Muscle layer of duodenum (tissue), 2 donors: ENCODE measurements around the gene MAS1.
"Not testable (repeated sequence)": the region's sequence is repeated elsewhere in the genome, so short reads cannot be mapped to it uniquely, and the experiment has no call there.

ENCODE experiments used
- H3K27ac ChIP-seq: one replicate; pipeline ENCODE4 v1.7.0; 2013; ENCODE audit warnings: mild to moderate bottlenecking, low read length
- H3K27me3 ChIP-seq: one replicate; pipeline ENCODE4 v1.7.0; 2013; ENCODE audit warnings: low read depth, mild to moderate bottlenecking, control low read depth, low read length
- H3K36me3 ChIP-seq, 2 donors: one replicate each; pipeline ENCODE4 v1.7.0; 2013; ENCODE audit warnings: low read length in 2 of 2, control low read depth in 1 of 2, mild to moderate bottlenecking in 1 of 2; ENCODE audit not compliant: insufficient read depth in 2 of 2, control insufficient read depth in 1 of 2
- H3K4me1 ChIP-seq, 2 donors: one replicate each; pipeline ENCODE4 v1.7.0; 2013; ENCODE audit warnings: low read length in 2 of 2, mild to moderate bottlenecking in 2 of 2, control low read depth in 1 of 2, moderate library complexity in 1 of 2; ENCODE audit not compliant: insufficient read depth in 2 of 2, control insufficient read depth in 1 of 2
- H3K4me3 ChIP-seq, 2 donors: one replicate each; pipeline ENCODE4 v1.7.0; 2013; ENCODE audit warnings: low read length in 2 of 2, low read depth in 1 of 2, mild to moderate bottlenecking in 1 of 2
- H3K9me3 ChIP-seq, 2 donors: one replicate each; pipeline ENCODE4 v1.7.0; 2013; ENCODE audit warnings: low read length in 2 of 2, control low read depth in 1 of 2, mild to moderate bottlenecking in 1 of 2; ENCODE audit not compliant: control insufficient read depth in 1 of 2
- donor health status: healthy.

The MAS1 gene

GRCh38 chr6:159919800-159920199, 29.0 kb downstream of the MAS1 start:
- no peaks in the 10 kb centered on the region for H3K9me3 ChIP-seq
- H3K4me3 ChIP-seq, result no peak overlapping the region
- no peaks in the 10 kb centered on the region for H3K4me1 ChIP-seq
- no peak overlapping the region for H3K27ac ChIP-seq
- no peaks in the 10 kb centered on the region for H3K36me3 ChIP-seq
- no peaks in the 10 kb centered on the region for H3K27me3 ChIP-seq

- H3K9me3 ChIP-seq, H3K27me3 ChIP-seq, H3K4me3 ChIP-seq, H3K27ac ChIP-seq, H3K4me1 ChIP-seq, H3K36me3 ChIP-seq: not testable (repeated sequence)
These were observed 33.4 kb downstream of the MAS1 start for GRCh38 chr6:159924150-159924549.

- Histone ChIP-seq H3K27me3 (no peaks in the 10 kb centered on the region), H3K4me1 (no peaks in the 10 kb centered on the region), H3K9me3 (no peaks in the 10 kb centered on the region), H3K27ac (no peak overlapping the region), H3K4me3 (no peak overlapping the region), H3K36me3 (no peaks in the 10 kb centered on the region)
These were observed 35.9 kb downstream of the MAS1 start for GRCh38 chr6:159926542-159927203.

- Histone ChIP-seq H3K36me3 (no peaks in the 10 kb centered on the region), H3K9me3 (no peaks in the 10 kb centered on the region), H3K4me3 (no peak overlapping the region), H3K4me1 (no peaks in the 10 kb centered on the region), H3K27me3 (no peaks in the 10 kb centered on the region), H3K27ac (no peak overlapping the region)
These were observed 39.0 kb downstream of the MAS1 start for GRCh38 chr6:159929819-159930218.

GRCh38 chr6:159931112-159931511, 40.3 kb downstream of the MAS1 start:
- no peaks in the 10 kb centered on the region for H3K4me1 ChIP-seq
- H3K27ac ChIP-seq, result no peak overlapping the region
- H3K27me3 ChIP-seq, result no peaks in the 10 kb centered on the region
- H3K9me3 ChIP-seq, result peaks cover 0 to 5% of the 10 kb centered on the region in 2 donors
- H3K4me3 ChIP-seq, result no peak overlapping the region
- no peaks in the 10 kb centered on the region for H3K36me3 ChIP-seq

GRCh38 chr6:159931846-159932245, 41.1 kb downstream of the MAS1 start:
- no peak overlapping the region for H3K4me3 ChIP-seq
- no peaks in the 10 kb centered on the region for H3K4me1 ChIP-seq
- H3K27me3 ChIP-seq, result no peaks in the 10 kb centered on the region
- peaks cover 0 to 5% of the 10 kb centered on the region in 2 donors for H3K9me3 ChIP-seq
- H3K36me3 ChIP-seq, result no peaks in the 10 kb centered on the region
- no peak overlapping the region for H3K27ac ChIP-seq

- peaks cover 0 to 5% of the 10 kb centered on the region in 2 donors for H3K9me3 ChIP-seq
These were observed 42.3 kb downstream of the MAS1 start for GRCh38 chr6:159933077-159933476.

GRCh38 chr6:159934181-159934580, 43.4 kb downstream of the MAS1 start:
- Histone ChIP-seq H3K4me1 (no peaks in the 10 kb centered on the region), H3K27me3 (no peaks in the 10 kb centered on the region), H3K4me3 (no peak overlapping the region), H3K36me3 (no peaks in the 10 kb centered on the region), H3K27ac (no peak overlapping the region), H3K9me3 (peaks cover 0 to 5% of the 10 kb centered on the region in 2 donors)

More at GRCh38 chr6:159933077-159933476, 42.3 kb downstream of the MAS1 start:
- H3K36me3 ChIP-seq, result no peaks in the 10 kb centered on the region
- no peaks in the 10 kb centered on the region for H3K4me1 ChIP-seq
- H3K4me3 ChIP-seq, result no peak overlapping the region
- no peak overlapping the region for H3K27ac ChIP-seq
- no peaks in the 10 kb centered on the region for H3K27me3 ChIP-seq

GRCh38 chr6:159935065-159935464, 44.3 kb downstream of the MAS1 start:
- Histone ChIP-seq H3K27ac (no peak overlapping the region), H3K36me3 (no peaks in the 10 kb centered on the region)

GRCh38 chr6:159935633-159936032, 44.8 kb downstream of the MAS1 start:
- Histone ChIP-seq H3K27me3 (no peaks in the 10 kb centered on the region), H3K36me3 (no peaks in the 10 kb centered on the region), H3K4me1 (no peaks in the 10 kb centered on the region), H3K9me3 (peaks cover 0 to 5% of the 10 kb centered on the region in 2 donors), H3K4me3 (no peak overlapping the region), H3K27ac (no peak overlapping the region)

More at GRCh38 chr6:159935065-159935464, 44.3 kb downstream of the MAS1 start:
- H3K9me3 ChIP-seq, result peaks cover 0 to 5% of the 10 kb centered on the region in 2 donors
- no peaks in the 10 kb centered on the region for H3K4me1 ChIP-seq
- H3K4me3 ChIP-seq, result no peak overlapping the region
- no peaks in the 10 kb centered on the region for H3K27me3 ChIP-seq

- no peaks in the 10 kb centered on the region for H3K36me3 ChIP-seq
- peaks cover 7 to 16% of the 10 kb centered on the region in 2 donors for H3K9me3 ChIP-seq
- no peak overlapping the region for H3K4me3 ChIP-seq
- H3K4me1 ChIP-seq, result no peaks in the 10 kb centered on the region
- no peaks in the 10 kb centered on the region for H3K27me3 ChIP-seq
- no peak overlapping the region for H3K27ac ChIP-seq
These were observed 48.8 kb downstream of the MAS1 start for GRCh38 chr6:159939591-159940016.
